H9 (cell line): ENCODE results near the gene TTC17. TPM values are rescaled to one million over a fixed set of nuclear protein-coding genes. Genes with fewer than 3 reads are reported as not detected.

ENCODE experiments used
- DNase-seq: peaks from one replicate; pipeline ENCODE4 v3.0.0-alpha.2; 2017
- H2AFZ ChIP-seq: one replicate; pipeline ENCODE4 v1.6.1; 2013; ENCODE audit warnings: mild to moderate bottlenecking, low read length, control low read depth, moderate library complexity
- H2AK5ac ChIP-seq: 2 replicates; pipeline ENCODE4 v1.6.1; 2013; ENCODE audit warnings: low read length, control low read depth, mixed read lengths; ENCODE audit not compliant: insufficient read length
- H2BK120ac ChIP-seq: one replicate; pipeline ENCODE4 v1.6.1; 2013; ENCODE audit warnings: low read depth, mild to moderate bottlenecking, low read length, control low read depth, inconsistent platforms; ENCODE audit not compliant: poor library complexity, severe bottlenecking
- H2BK12ac ChIP-seq: 2 replicates; pipeline ENCODE4 v1.6.1; 2013; ENCODE audit warnings: low read length, control low read depth, mixed read lengths, low read depth; ENCODE audit not compliant: insufficient read length
- H2BK15ac ChIP-seq: 2 replicates; pipeline ENCODE4 v1.6.1; 2013; ENCODE audit warnings: low read depth, low read length, control low read depth
- H2BK20ac ChIP-seq: one replicate; pipeline ENCODE4 v1.6.1; 2013; ENCODE audit warnings: low read depth, mild to moderate bottlenecking, low read length, control low read depth, inconsistent platforms; ENCODE audit not compliant: poor library complexity, severe bottlenecking
- H2BK5ac ChIP-seq: 2 replicates; pipeline ENCODE4 v1.6.1; 2013; ENCODE audit warnings: low read length, control low read depth, mixed read lengths; ENCODE audit not compliant: insufficient read length
- H3K14ac ChIP-seq: 2 replicates; pipeline ENCODE4 v1.6.1; 2013; ENCODE audit warnings: low read length, control low read depth; ENCODE audit not compliant: insufficient read depth
- H3K18ac ChIP-seq: 2 replicates; pipeline ENCODE4 v1.6.1; 2013; ENCODE audit warnings: low read depth, mild to moderate bottlenecking, mixed read lengths, low read length, control low read depth; ENCODE audit not compliant: insufficient read length
- H3K23ac ChIP-seq: 2 replicates; pipeline ENCODE4 v1.6.1; 2013; ENCODE audit warnings: low read length, control low read depth, mixed read lengths, low read depth; ENCODE audit not compliant: insufficient read length
- H3K23me2 ChIP-seq: 2 replicates; pipeline ENCODE4 v1.6.1; 2013; ENCODE audit warnings: low read depth, mild to moderate bottlenecking, mixed read lengths, low read length, control low read depth; ENCODE audit not compliant: insufficient read length, poor library complexity, severe bottlenecking
- H3K27ac ChIP-seq: 2 replicates; pipeline ENCODE4 v1.5.1; 2013; ENCODE audit warnings: low read length, control low read depth, mixed read lengths, low read depth; ENCODE audit not compliant: insufficient read length
- H3K27me3 ChIP-seq: 2 replicates; pipeline ENCODE4 v1.6.1; 2013; ENCODE audit warnings: low read length, control low read depth, inconsistent platforms; ENCODE audit not compliant: insufficient read depth
- H3K4ac ChIP-seq: 2 replicates; pipeline ENCODE4 v1.6.1; 2013; ENCODE audit warnings: low read depth, mild to moderate bottlenecking, control low read depth, inconsistent platforms, low read length, moderate library complexity
- H3K4me1 ChIP-seq: 2 replicates; pipeline ENCODE4 v1.6.1; 2013; ENCODE audit warnings: low read length, control low read depth, inconsistent platforms; ENCODE audit not compliant: insufficient read depth
- H3K4me2 ChIP-seq: 2 replicates; pipeline ENCODE4 v1.6.1; 2013; ENCODE audit warnings: low read length, control low read depth, mixed read lengths; ENCODE audit not compliant: insufficient read length, insufficient read depth
- H3K56ac ChIP-seq: 2 replicates; pipeline ENCODE4 v1.6.1; 2013; ENCODE audit warnings: low read depth, mild to moderate bottlenecking, mixed read lengths, low read length, control low read depth; ENCODE audit not compliant: insufficient read length
- H3K79me1 ChIP-seq: 2 replicates; pipeline ENCODE4 v1.6.1; 2013; ENCODE audit warnings: low read depth, mild to moderate bottlenecking, moderate library complexity, low read length, control low read depth, inconsistent platforms; ENCODE audit not compliant: insufficient read depth, poor library complexity, severe bottlenecking
- H3K79me2 ChIP-seq: 2 replicates; pipeline ENCODE4 v1.6.1; 2013; ENCODE audit warnings: low read length, control low read depth, inconsistent platforms; ENCODE audit not compliant: insufficient read depth
- H3K9ac ChIP-seq: 2 replicates; pipeline ENCODE4 v1.6.1; 2013; ENCODE audit warnings: low read length, control low read depth, mixed read lengths; ENCODE audit not compliant: insufficient read length; ENCODE audit errors: extremely low read depth
- H3K9me3 ChIP-seq: one replicate; pipeline ENCODE4 v1.6.1; 2013; ENCODE audit warnings: low read depth, low read length, inconsistent platforms; ENCODE audit not compliant: control insufficient read depth
- H3T11ph ChIP-seq: one replicate; pipeline ENCODE4 v1.6.1; 2013; ENCODE audit warnings: mild to moderate bottlenecking, low read length, control low read depth, inconsistent platforms
- H4K20me1 ChIP-seq: one replicate; pipeline ENCODE4 v1.6.1; 2013; ENCODE audit not compliant: control insufficient read depth, insufficient read length, insufficient read depth
- H4K5ac ChIP-seq: 2 replicates; pipeline ENCODE4 v1.6.1; 2013; ENCODE audit warnings: low read depth, mild to moderate bottlenecking, mixed read lengths, low read length, control low read depth; ENCODE audit not compliant: insufficient read length
- H4K8ac ChIP-seq: replicated peaks from 2 replicates; pipeline ENCODE4 v1.6.1; 2013; ENCODE audit warnings: low read length, control low read depth, mixed read lengths, low read depth; ENCODE audit not compliant: insufficient read length
- H4K91ac ChIP-seq: 2 replicates; pipeline ENCODE4 v1.6.1; 2013; ENCODE audit warnings: low read depth, mild to moderate bottlenecking, moderate library complexity, mixed read lengths, low read length, control low read depth; ENCODE audit not compliant: insufficient read length
- H3K27ac Mint-ChIP-seq, 3 experiments: 2 replicates in 2 of 3; 3 replicates in 1 of 3; pipeline ENCODE4 v1.8.0; 2020 to 2021; ENCODE audit warnings: mixed read lengths in 3 of 3, mild to moderate bottlenecking in 1 of 3, moderate library complexity in 1 of 3
- H3K27me3 Mint-ChIP-seq: 2 replicates; pipeline ENCODE4 v1.8.0; 2021; ENCODE audit warnings: low read depth, mild to moderate bottlenecking, moderate library complexity, mixed read lengths
- H3K36me3 Mint-ChIP-seq, 3 experiments: 2 replicates in 2 of 3; 3 replicates in 1 of 3; pipeline ENCODE4 v1.8.0; 2020 to 2021; ENCODE audit warnings: low read depth in 3 of 3, mixed read lengths in 3 of 3; ENCODE audit not compliant: insufficient read depth in 1 of 3
- H3K4me1 Mint-ChIP-seq, 2 experiments: 2 replicates each; pipeline ENCODE4 v1.8.0; 2020; ENCODE audit warnings: mixed read lengths in 2 of 2
- H3K4me3 Mint-ChIP-seq, 2 experiments: 2 replicates in 1 of 2; 3 replicates in 1 of 2; pipeline ENCODE4 v1.8.0; 2020 to 2021; ENCODE audit warnings: mild to moderate bottlenecking in 2 of 2, mixed read lengths in 2 of 2, moderate library complexity in 1 of 2
- H3K9me3 Mint-ChIP-seq, 2 experiments: 2 replicates in 1 of 2; 3 replicates in 1 of 2; pipeline ENCODE4 v1.8.0; 2020; ENCODE audit warnings: mild to moderate bottlenecking in 2 of 2, mixed read lengths in 2 of 2, moderate library complexity in 1 of 2
- WGBS: extraction: QIAGEN DNeasy Blood & Tissue Kit; methylation state at CpG from one replicate; pipeline ENCODE4 v1.1.7; 2013; ENCODE audit warnings: missing lambda C conversion rate, low lambda C conversion rate, mixed read lengths; ENCODE audit not compliant: insufficient read length; ENCODE audit errors: extremely low coverage; 5-methylcytosine and 5-hydroxymethylcytosine counted together
- long read RNA-seq: library from polyadenylated mRNA; unstranded; transcript quantifications from one replicate; pipeline ENCODE4 v2.0.0, GENCODE V29; 2020
- total RNA-seq: library from RNA; stranded (reverse); gene quantifications from 2 replicates; pipeline ENCODE4 v1.2.1, GENCODE V29; 2021
- TF ChIP-seq, protein P1 (sequence below): fragments of 200-600 bp; sonication (generic); conservative IDR thresholded peaks from 3 replicates; pipeline ENCODE4 v1.8.0; 2021; ENCODE audit warnings: antibody characterized with exemption, mild to moderate bottlenecking

TTC17 gene, protein sequence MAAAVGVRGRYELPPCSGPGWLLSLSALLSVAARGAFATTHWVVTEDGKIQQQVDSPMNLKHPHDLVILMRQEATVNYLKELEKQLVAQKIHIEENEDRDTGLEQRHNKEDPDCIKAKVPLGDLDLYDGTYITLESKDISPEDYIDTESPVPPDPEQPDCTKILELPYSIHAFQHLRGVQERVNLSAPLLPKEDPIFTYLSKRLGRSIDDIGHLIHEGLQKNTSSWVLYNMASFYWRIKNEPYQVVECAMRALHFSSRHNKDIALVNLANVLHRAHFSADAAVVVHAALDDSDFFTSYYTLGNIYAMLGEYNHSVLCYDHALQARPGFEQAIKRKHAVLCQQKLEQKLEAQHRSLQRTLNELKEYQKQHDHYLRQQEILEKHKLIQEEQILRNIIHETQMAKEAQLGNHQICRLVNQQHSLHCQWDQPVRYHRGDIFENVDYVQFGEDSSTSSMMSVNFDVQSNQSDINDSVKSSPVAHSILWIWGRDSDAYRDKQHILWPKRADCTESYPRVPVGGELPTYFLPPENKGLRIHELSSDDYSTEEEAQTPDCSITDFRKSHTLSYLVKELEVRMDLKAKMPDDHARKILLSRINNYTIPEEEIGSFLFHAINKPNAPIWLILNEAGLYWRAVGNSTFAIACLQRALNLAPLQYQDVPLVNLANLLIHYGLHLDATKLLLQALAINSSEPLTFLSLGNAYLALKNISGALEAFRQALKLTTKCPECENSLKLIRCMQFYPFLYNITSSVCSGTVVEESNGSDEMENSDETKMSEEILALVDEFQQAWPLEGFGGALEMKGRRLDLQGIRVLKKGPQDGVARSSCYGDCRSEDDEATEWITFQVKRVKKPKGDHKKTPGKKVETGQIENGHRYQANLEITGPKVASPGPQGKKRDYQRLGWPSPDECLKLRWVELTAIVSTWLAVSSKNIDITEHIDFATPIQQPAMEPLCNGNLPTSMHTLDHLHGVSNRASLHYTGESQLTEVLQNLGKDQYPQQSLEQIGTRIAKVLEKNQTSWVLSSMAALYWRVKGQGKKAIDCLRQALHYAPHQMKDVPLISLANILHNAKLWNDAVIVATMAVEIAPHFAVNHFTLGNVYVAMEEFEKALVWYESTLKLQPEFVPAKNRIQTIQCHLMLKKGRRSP
- 65.6 and 68.5 TPM in 2 replicates for total RNA-seq
- long read RNA-seq, full-length matches to known transcripts, result 100 of 401 reads
- long read RNA-seq, partial matches to known transcripts, result 56 of 401 reads
- long read RNA-seq, other reads (novel, unspliced or antisense), result 245 of 401 reads

DNA sequence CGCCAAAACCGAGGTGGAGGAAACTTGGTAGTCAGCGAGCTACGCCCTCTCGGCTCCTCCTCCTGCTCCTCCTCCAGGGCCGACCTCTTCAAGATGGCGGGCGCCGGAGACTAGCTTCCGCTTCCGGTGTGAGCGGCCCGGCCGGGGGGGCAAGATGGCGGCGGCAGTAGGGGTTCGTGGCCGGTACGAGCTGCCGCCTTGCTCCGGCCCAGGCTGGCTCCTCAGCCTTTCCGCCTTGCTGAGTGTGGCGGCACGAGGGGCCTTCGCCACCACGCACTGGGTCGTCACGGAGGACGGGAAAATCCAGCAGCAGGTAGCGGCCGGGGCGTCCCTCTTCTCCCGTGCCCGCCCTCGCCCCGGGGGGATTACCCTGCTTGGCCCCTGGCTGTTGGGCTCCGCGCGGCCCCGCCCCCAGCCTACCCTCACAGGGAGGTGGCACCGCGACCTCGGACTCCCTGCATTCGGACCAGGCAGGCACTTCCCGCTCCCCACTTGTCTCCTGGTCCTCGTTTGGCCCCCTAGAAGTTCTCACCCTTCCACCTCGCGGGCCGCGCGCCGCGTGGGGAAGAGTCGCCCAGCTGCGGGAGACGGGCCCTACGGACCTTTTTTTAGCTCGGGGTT, at the start of gene TTC17:
TSS of gene TTC17 (plus strand) at position 120 of the 621 bp plus-strand sequence. CDS start at position 155, 35 bp downstream.
- Histone ChIP-seq H2BK12ac (no peak within 1 kb of the TSS), H4K5ac (peak within 1 kb of the TSS; percentile 34), H2AFZ (no peak within 1 kb of the TSS), H3K23ac (no peak within 1 kb of the TSS), H4K20me1 (no peaks in the 10 kb centered on the region), H3K23me2 (peaks cover 4% of the 10 kb centered on the region), H3T11ph (no peak within 1 kb of the TSS), H2BK5ac (peak within 1 kb of the TSS; percentile 20), H3K18ac (peak within 1 kb of the TSS; percentile 98), H2BK15ac (no peak within 1 kb of the TSS), H3K4ac (no peak within 1 kb of the TSS), H2BK120ac (no peak within 1 kb of the TSS), H4K8ac (no peak within 1 kb of the TSS), H3K27ac (peak within 1 kb of the TSS; percentile 4), H3K9ac (peak within 1 kb of the TSS; percentile 96), H4K91ac (no peak within 1 kb of the TSS), H3K27me3 (no peaks in the 10 kb centered on the region), H3K79me2 (peaks cover 29% of the 10 kb centered on the region; the same call in 1 of the 2 replicates), H2AK5ac (no peak within 1 kb of the TSS), H3K14ac (peak within 1 kb of the TSS; percentile 99), H2BK20ac (no peak within 1 kb of the TSS), H3K56ac (no peak within 1 kb of the TSS), H3K9me3 (no peaks in the 10 kb centered on the region), H3K4me2 (peak within 1 kb of the TSS; percentile 88), H3K4me1 (peaks cover 4% of the 10 kb centered on the region), H3K79me1 (no peaks in the 10 kb centered on the region)
- TF ChIP-seq, protein P1, sequence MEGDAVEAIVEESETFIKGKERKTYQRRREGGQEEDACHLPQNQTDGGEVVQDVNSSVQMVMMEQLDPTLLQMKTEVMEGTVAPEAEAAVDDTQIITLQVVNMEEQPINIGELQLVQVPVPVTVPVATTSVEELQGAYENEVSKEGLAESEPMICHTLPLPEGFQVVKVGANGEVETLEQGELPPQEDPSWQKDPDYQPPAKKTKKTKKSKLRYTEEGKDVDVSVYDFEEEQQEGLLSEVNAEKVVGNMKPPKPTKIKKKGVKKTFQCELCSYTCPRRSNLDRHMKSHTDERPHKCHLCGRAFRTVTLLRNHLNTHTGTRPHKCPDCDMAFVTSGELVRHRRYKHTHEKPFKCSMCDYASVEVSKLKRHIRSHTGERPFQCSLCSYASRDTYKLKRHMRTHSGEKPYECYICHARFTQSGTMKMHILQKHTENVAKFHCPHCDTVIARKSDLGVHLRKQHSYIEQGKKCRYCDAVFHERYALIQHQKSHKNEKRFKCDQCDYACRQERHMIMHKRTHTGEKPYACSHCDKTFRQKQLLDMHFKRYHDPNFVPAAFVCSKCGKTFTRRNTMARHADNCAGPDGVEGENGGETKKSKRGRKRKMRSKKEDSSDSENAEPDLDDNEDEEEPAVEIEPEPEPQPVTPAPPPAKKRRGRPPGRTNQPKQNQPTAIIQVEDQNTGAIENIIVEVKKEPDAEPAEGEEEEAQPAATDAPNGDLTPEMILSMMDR, result no peak
- H3K4me1 Mint-ChIP-seq, result peaks cover 25 to 26% of the 10 kb centered on the region in 2 experiments
- peak within 1 kb of the TSS; percentile 93 to 98 for H3K4me3 Mint-ChIP-seq
- no CpG with 5 or more reads among the region's 58 CpGs for WGBS
- DNase-seq, result peak; percentile 95
- H3K27ac Mint-ChIP-seq, result peak within 1 kb of the TSS; percentile 97 to 98 (median 97)
- H3K9me3 Mint-ChIP-seq, result no peaks in the 10 kb centered on the region
- peaks cover 0 to 9% (median 2%) of the 10 kb centered on the region in 3 experiments; a peak in 6 of 7 replicates for H3K36me3 Mint-ChIP-seq
- peaks cover 4% of the 10 kb centered on the region for H3K27me3 Mint-ChIP-seq
